Endothelial cell of umbilical vein (primary cell): ENCODE data around the gene FAM168A. TPM values are rescaled to one million over a fixed set of nuclear protein-coding genes. Genes with fewer than 3 reads are reported as not detected.

Experiments used
- BruUV-seq: library from RNA; stranded (reverse); fragments of 400-500 nt; replicated peaks from 2 replicates; lab custom pipeline; 2021; lab: Mats Ljungman, UMichigan
- CTCF ChIA-PET: fragments of 300-600, 350-600 bp; sonication (Branson Sonifier 250); formaldehyde crosslinking; loops from one replicate; lab custom pipeline; 2021; ENCODE audit warnings: antibody characterized with exemption, inconsistent platforms; lab: Charles Lee
- POLR2A ChIA-PET: fragments of 300-600, 350-600 bp; sonication (Branson Sonifier 250); formaldehyde crosslinking; loops from one replicate; lab custom pipeline; 2021; ENCODE audit warnings: antibody characterized with exemption, inconsistent platforms; lab: Charles Lee
- DNase-seq: peaks from one replicate; pipeline ENCODE4 v3.0.0-alpha.2; 2011; ENCODE audit warnings: low read depth, low spot score
- FAIRE-seq: peaks from 2 replicates; lab custom pipeline; 2011; peaks lifted over from hg19 to GRCh38; lab: Jason Lieb, UNC
- H2AFZ ChIP-seq: 2 replicates; pipeline ENCODE4 v1.6.0; 2012; ENCODE audit warnings: low read depth, low read length, control low read depth, inconsistent platforms
- H3K27ac ChIP-seq: 2 replicates; pipeline ENCODE4 v1.5.1; 2011; ENCODE audit warnings: low read depth, mild to moderate bottlenecking, control low read depth, low read length, moderate library complexity; ENCODE audit not compliant: insufficient read depth
- H3K27me3 ChIP-seq, 2 experiments: 2 replicates each; pipeline versions ENCODE4 v1.6.0 to v1.6.1; 2011; ENCODE audit warnings: low read length in 2 of 2, mixed read lengths in 1 of 2; ENCODE audit not compliant: control insufficient read depth in 2 of 2, insufficient read depth in 2 of 2
- H3K36me3 ChIP-seq, 2 experiments: 2 replicates in 1 of 2; 3 replicates in 1 of 2; pipeline ENCODE4 v1.5.1; 2011; ENCODE audit warnings: low read length in 2 of 2, mild to moderate bottlenecking in 1 of 2, moderate library complexity in 1 of 2; ENCODE audit not compliant: control insufficient read depth in 2 of 2, insufficient read depth in 2 of 2; ENCODE audit errors: extremely low read depth in 1 of 2
- H3K4me1 ChIP-seq: 3 replicates; pipeline ENCODE4 v1.5.1; 2011; ENCODE audit warnings: mild to moderate bottlenecking, low read length; ENCODE audit not compliant: control insufficient read depth, insufficient read depth; ENCODE audit errors: extremely low read depth
- H3K4me2 ChIP-seq: 2 replicates; pipeline ENCODE4 v1.6.1; 2011; ENCODE audit warnings: low read length, control low read depth, mixed read lengths; ENCODE audit not compliant: insufficient read depth
- H3K4me3 ChIP-seq, 3 experiments: fragments of 200-600 bp in 1 of 3; sonication (generic), shearing (Covaris generic) in 1 of 3; replicated peaks in 1 of 3; 2 replicates each; pipeline ENCODE4 v1.5.1; 2011 to 2016; ENCODE audit warnings: control low read depth in 3 of 3, low read length in 3 of 3, mild to moderate bottlenecking in 2 of 3, inconsistent platforms in 1 of 3, low read depth in 1 of 3, moderate library complexity in 1 of 3; ENCODE audit not compliant: insufficient read depth in 1 of 3
- H3K79me2 ChIP-seq: 2 replicates; pipeline ENCODE4 v1.6.0; 2012; ENCODE audit warnings: low read length, inconsistent platforms; ENCODE audit not compliant: control insufficient read depth, insufficient read depth
- H3K9ac ChIP-seq: replicated peaks from 2 replicates; pipeline ENCODE3; 2011; ENCODE audit warnings: low read length, control low read depth; ENCODE audit not compliant: insufficient read depth; ENCODE audit errors: extremely low read depth
- H3K9me1 ChIP-seq: replicated peaks from 3 replicates; pipeline ENCODE4 v1.6.0; 2011; ENCODE audit warnings: mild to moderate bottlenecking, low read length; ENCODE audit not compliant: control insufficient read depth, insufficient read depth; ENCODE audit errors: extremely low read depth
- H3K9me3 ChIP-seq: replicated peaks from 2 replicates; pipeline ENCODE4 v1.5.1; 2012; ENCODE audit warnings: low read length, inconsistent platforms; ENCODE audit not compliant: control insufficient read depth, insufficient read depth
- H4K20me1 ChIP-seq: replicated peaks from 2 replicates; pipeline ENCODE3; 2011; ENCODE audit warnings: mild to moderate bottlenecking, low read length; ENCODE audit not compliant: control insufficient read depth, insufficient read depth; ENCODE audit errors: extremely low read depth
- EZH2 ChIP-seq: IDR thresholded peaks from 2 replicates; pipeline ENCODE4 v1.6.1; 2012; ENCODE audit warnings: borderline replicate concordance, low read depth, mild to moderate bottlenecking, moderate library complexity, low read length, inconsistent platforms; ENCODE audit not compliant: severe bottlenecking
- JUN ChIP-seq: IDR thresholded peaks from 2 replicates; pipeline ENCODE4 v1.6.1; 2011; ENCODE audit warnings: borderline replicate concordance, low read depth; ENCODE audit not compliant: insufficient read length, insufficient read depth
- MYC ChIP-seq: IDR thresholded peaks from one replicate; pipeline ENCODE4 v1.6.1; 2011; ENCODE audit warnings: mild to moderate bottlenecking, low read depth, low read length
- POLR2AphosphoS5 ChIP-seq: IDR thresholded peaks from 2 replicates; pipeline ENCODE4 v1.6.1; 2012; ENCODE audit warnings: low read depth, mild to moderate bottlenecking, control low read depth, low read length, moderate library complexity; ENCODE audit not compliant: insufficient read depth
- dilution Hi-C: fragments of 300-500 bp; cut with MboI; formaldehyde crosslinking; loops from one replicate; pipeline ENCODE4 v1.15.0; 2019; ENCODE audit warnings: low sequenced_read_pairs; ENCODE audit not compliant: extremely low pct_ligation_motif_present
- intact Hi-C: fragments of 100-400 bp; cut with micrococcal nuclease; formaldehyde crosslinking; loops from one replicate; pipeline ENCODE4 v1.10.0; 2022
- polyA plus RNA-seq, 4 experiments: library from polyadenylated mRNA; depleted of rRNA in 3 of 4; stranded (reverse) in 3 of 4; unstranded in 1 of 4; fragments of >200 nt; gene quantifications; 2 replicates each; pipeline versions ENCODE4 v1.2.1 to v1.2.3, GENCODE V29; 2011 to 2012; ENCODE audit warnings: missing spikeins in 1 of 4
- total RNA-seq: library from RNA; stranded (reverse); gene quantifications from 2 replicates; pipeline ENCODE4 v1.2.3, GENCODE V29; 2021
- TF ChIP-seq, protein P1 (sequence below), 2 donors: IDR thresholded peaks; 1 replicate in 1 of 2; 2 replicates in 1 of 2; pipeline ENCODE4 v1.5.1; 2011; ENCODE audit warnings: low read length in 2 of 2, mild to moderate bottlenecking in 2 of 2, moderate library complexity in 2 of 2, control low read depth in 1 of 2, inconsistent platforms in 1 of 2, low read depth in 1 of 2; ENCODE audit not compliant: insufficient read depth in 1 of 2; ENCODE audit errors: extremely low read depth in 1 of 2

FAM168A gene
- total and polyA plus RNA-seq, 2 donors (not counting 3 experiments of a cell fraction or from before 2014, with no cell fraction given), result 17.0 to 20.5 TPM

- Histone ChIP-seq H3K27me3 (no peaks in the 10 kb centered on the region), H3K4me2 (no peak overlapping the region), H3K27ac (no peak overlapping the region), H4K20me1 (no peaks in the 10 kb centered on the region), H3K4me1 (peaks cover 15% of the 10 kb centered on the region), H3K36me3 (peaks cover 5 to 48% of the 10 kb centered on the region in 2 experiments), H3K4me3 (no peak overlapping the region), H3K79me2 (no peaks in the 10 kb centered on the region), H3K9me3 (no peaks in the 10 kb centered on the region), H3K9ac (no peak overlapping the region), H3K9me1 (no peaks in the 10 kb centered on the region), H2AFZ (no peak overlapping the region)
- BruUV-seq, result no TSS peak
- ChIA-PET CTCF (interaction anchor here (0.7 to 2.4 kb wide), 2 partner anchors 16 to 28 kb away, joined by 3 to 18 read pairs; no protein-coding TSS in a partner anchor), POLR2A (no interaction called here)
- DNase-seq (no peak), FAIRE-seq (peak; percentile 24)
- dilution Hi-C loops, result no loop called here
- intact Hi-C loops, result no loop called here
- peak; percentile 7 for TF ChIP-seq POLR2AphosphoS5
- TF ChIP-seq JUN, result no peak
Measured at GRCh38 chr11:73366265-73366610, 231.7 kb downstream of the FAM168A start.

- DNase-seq (no peak), FAIRE-seq (no peak)
- H3K9me3 ChIP-seq, result no peaks in the 10 kb centered on the region
- peaks cover 9 to 54% of the 10 kb centered on the region in 2 experiments for H3K36me3 ChIP-seq
- no peaks in the 10 kb centered on the region for H3K9me1 ChIP-seq
- dilution Hi-C loops (no loop called here), intact Hi-C loops (loop anchor here (1.0 kb wide), 1 partner anchor 43 kb away; no protein-coding TSS in a partner anchor)
- no peak overlapping the region for H3K4me2 ChIP-seq
- ChIA-PET CTCF (interaction anchor here (0.7 to 2.4 kb wide), 4 partner anchors 8 to 30 kb away, joined by 3 to 18 read pairs (median 3); no protein-coding TSS in a partner anchor), POLR2A (interaction anchor here (0.7 kb wide), 1 partner anchor 16 kb away, joined by 3 read pairs; no protein-coding TSS in a partner anchor)
- no peak overlapping the region for H2AFZ ChIP-seq
- H3K27ac ChIP-seq, result no peak overlapping the region
- H3K9ac ChIP-seq, result no peak overlapping the region
- H4K20me1 ChIP-seq, result no peaks in the 10 kb centered on the region
- H3K4me3 ChIP-seq, result no peak overlapping the region
- no peaks in the 10 kb centered on the region for H3K27me3 ChIP-seq
- no TSS peak for BruUV-seq
- TF ChIP-seq EZH2 (no peak), JUN (no peak), MYC (no peak)
- TF ChIP-seq, protein P1, sequence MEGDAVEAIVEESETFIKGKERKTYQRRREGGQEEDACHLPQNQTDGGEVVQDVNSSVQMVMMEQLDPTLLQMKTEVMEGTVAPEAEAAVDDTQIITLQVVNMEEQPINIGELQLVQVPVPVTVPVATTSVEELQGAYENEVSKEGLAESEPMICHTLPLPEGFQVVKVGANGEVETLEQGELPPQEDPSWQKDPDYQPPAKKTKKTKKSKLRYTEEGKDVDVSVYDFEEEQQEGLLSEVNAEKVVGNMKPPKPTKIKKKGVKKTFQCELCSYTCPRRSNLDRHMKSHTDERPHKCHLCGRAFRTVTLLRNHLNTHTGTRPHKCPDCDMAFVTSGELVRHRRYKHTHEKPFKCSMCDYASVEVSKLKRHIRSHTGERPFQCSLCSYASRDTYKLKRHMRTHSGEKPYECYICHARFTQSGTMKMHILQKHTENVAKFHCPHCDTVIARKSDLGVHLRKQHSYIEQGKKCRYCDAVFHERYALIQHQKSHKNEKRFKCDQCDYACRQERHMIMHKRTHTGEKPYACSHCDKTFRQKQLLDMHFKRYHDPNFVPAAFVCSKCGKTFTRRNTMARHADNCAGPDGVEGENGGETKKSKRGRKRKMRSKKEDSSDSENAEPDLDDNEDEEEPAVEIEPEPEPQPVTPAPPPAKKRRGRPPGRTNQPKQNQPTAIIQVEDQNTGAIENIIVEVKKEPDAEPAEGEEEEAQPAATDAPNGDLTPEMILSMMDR (IDR thresholded peaks at IDR 0.05; ENCODE audit: extremely low read depth in 1 of 2, insufficient read depth in 1 of 2, low read depth in 1 of 2, low read length in 2 of 2), result no peak
- H3K4me1 ChIP-seq, result peaks cover 15% of the 10 kb centered on the region
- no peaks in the 10 kb centered on the region for H3K79me2 ChIP-seq
Measured at GRCh38 chr11:73365352-73366264, 232.3 kb downstream of the FAM168A start.
